GM12892 (cell line): ENCODE results near the gene STOX1.

Experiments
- POLR2A ChIP-seq: IDR thresholded peaks from 2 replicates; pipeline ENCODE4 v1.6.1; 2011; ENCODE audit warnings: low read depth, low read length, control low read depth
- POLR2AphosphoS5 ChIP-seq: IDR thresholded peaks from 2 replicates; pipeline ENCODE4 v1.6.1; 2011; ENCODE audit warnings: low read depth, low read length, control low read depth
- TAF1 ChIP-seq: IDR thresholded peaks from 2 replicates; pipeline ENCODE4 v1.6.1; 2011; ENCODE audit warnings: low read depth, mild to moderate bottlenecking, control low read depth, low read length, borderline replicate concordance

- no peak for TF ChIP-seq POLR2AphosphoS5
- TF ChIP-seq POLR2A: no peak
- TF ChIP-seq TAF1: no peak
These were observed 42.9 kb upstream of the STOX1 start for GRCh38 chr10:68784476-68784875.
